ENCODE results near the gene IGF2BP1.

The IGF2BP1 gene

DNA sequence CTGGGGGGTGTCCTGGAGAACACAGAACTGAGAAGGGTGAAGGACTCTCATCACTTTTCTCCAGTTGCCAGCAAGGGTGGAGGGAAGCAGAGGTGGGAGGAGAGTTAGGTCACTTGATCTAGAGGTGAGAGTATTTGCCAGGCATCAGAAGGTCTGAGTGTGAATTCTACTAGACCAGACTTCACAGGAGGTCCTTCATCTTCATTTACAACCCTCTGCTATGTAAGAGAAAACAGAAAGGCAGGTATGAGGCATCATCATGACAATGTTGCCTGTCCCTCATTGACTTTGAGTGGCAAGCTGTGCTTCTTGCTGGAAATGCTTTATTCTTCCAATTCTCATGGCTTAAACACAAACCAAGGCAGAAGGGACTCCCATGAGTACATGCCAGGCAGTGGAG is 89.5 kb downstream of the IGF2BP1 start:
- Histone ChIP-seq H3K4me1 (ENCODE audit: low read depth, poor library complexity, severe bottlenecking) (no peaks in the 10 kb centered on the region), H3K27me3 (ENCODE audit: insufficient read depth, low read depth) (no peaks in the 10 kb centered on the region), H3K4me2 (no peak overlapping the region), H2AFZ (ENCODE audit: low read depth) (no peak overlapping the region), H4K20me1 (ENCODE audit: insufficient read depth) (no peaks in the 10 kb centered on the region), H3K79me2 (ENCODE audit: insufficient read depth, low read depth) (no peaks in the 10 kb centered on the region), H3K27ac (no peak overlapping the region), H3K36me3 (ENCODE audit: insufficient read depth) (no peaks in the 10 kb centered on the region), H3K9ac (no peak overlapping the region), H3K4me3 (IDR thresholded peaks at IDR 0.05; ENCODE audit: insufficient read depth, low read depth, low read length) (no peak overlapping the region)
- TF ChIP-seq, protein P1, sequence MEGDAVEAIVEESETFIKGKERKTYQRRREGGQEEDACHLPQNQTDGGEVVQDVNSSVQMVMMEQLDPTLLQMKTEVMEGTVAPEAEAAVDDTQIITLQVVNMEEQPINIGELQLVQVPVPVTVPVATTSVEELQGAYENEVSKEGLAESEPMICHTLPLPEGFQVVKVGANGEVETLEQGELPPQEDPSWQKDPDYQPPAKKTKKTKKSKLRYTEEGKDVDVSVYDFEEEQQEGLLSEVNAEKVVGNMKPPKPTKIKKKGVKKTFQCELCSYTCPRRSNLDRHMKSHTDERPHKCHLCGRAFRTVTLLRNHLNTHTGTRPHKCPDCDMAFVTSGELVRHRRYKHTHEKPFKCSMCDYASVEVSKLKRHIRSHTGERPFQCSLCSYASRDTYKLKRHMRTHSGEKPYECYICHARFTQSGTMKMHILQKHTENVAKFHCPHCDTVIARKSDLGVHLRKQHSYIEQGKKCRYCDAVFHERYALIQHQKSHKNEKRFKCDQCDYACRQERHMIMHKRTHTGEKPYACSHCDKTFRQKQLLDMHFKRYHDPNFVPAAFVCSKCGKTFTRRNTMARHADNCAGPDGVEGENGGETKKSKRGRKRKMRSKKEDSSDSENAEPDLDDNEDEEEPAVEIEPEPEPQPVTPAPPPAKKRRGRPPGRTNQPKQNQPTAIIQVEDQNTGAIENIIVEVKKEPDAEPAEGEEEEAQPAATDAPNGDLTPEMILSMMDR (conservative IDR thresholded peaks at IDR 0.05; ENCODE audit: low read depth, low read length) = no peak

DNA sequence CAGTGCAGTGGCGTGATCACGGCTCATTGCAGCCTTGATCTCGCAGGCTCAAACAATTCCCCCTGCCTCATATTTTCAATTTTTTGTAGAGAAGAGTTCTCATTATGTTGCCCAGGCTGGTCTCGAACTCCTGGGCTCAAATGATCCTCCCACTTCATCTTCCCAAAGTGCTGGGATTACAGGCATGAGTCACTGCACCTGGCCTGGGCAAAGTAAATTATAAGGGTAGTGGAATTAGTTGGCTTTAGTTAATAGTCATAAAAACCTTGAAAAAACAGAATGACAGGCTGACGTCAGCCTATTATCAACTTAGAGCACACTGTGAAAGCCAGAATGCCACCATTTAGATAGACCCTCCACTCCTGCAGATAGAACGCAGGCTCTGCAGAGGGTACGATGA is 91.9 kb downstream of the IGF2BP1 start:
- no peak overlapping the region for H3K27ac ChIP-seq
- no peak overlapping the region for H3K4me2 ChIP-seq
- H3K79me2 ChIP-seq (ENCODE audit: insufficient read depth, low read depth) = no peaks in the 10 kb centered on the region
- TF ChIP-seq, protein P1 (conservative IDR thresholded peaks at IDR 0.05; ENCODE audit: low read depth, low read length) = no peak
- no peak overlapping the region for H3K9ac ChIP-seq
- no peaks in the 10 kb centered on the region for H3K27me3 ChIP-seq (ENCODE audit: insufficient read depth, low read depth)
- H3K36me3 ChIP-seq (ENCODE audit: insufficient read depth) = no peaks in the 10 kb centered on the region
- H3K4me3 ChIP-seq (IDR thresholded peaks at IDR 0.05; ENCODE audit: insufficient read depth, low read depth, low read length) = no peak overlapping the region
- no peaks in the 10 kb centered on the region for H3K4me1 ChIP-seq (ENCODE audit: low read depth, poor library complexity, severe bottlenecking)
- no peak overlapping the region for H2AFZ ChIP-seq (ENCODE audit: low read depth)
- no peaks in the 10 kb centered on the region for H4K20me1 ChIP-seq (ENCODE audit: insufficient read depth)

DNA sequence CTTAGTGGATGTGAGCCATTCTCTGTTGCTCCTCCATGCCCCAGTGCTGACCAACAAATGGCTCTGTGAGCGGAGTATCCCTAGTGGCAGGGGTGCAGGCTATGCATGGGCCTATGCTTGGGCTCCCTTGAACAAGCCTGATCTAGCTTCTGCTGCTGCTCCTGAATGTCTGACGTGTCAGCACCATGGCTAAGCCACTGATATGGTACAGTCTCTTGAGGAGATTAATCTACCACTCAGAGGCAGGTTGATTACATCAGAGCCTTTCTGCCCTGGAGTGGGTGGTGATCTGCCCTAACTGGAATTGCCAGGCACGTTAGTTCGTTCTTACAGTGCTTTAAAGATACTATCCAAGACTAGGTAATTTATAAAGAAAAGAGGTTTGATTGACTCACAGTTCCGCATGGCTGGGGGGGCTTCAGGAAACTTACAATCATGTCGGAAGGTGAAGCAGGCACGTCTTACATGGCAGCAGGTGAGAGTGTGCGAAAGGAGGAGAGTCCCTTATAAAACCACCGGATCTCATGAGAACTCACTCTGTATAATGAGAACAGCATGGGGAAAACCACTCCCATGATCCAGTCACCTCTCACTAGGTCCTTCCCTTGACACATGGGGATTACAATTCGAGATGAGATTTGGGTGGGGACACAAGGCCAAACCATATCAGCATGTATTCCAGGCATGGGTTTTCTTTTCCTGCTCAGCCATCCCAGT is 93.9 kb downstream of the IGF2BP1 start:
- Histone ChIP-seq H3K4me1 (ENCODE audit: low read depth, poor library complexity, severe bottlenecking) (no peaks in the 10 kb centered on the region), H4K20me1 (ENCODE audit: insufficient read depth) (no peaks in the 10 kb centered on the region), H3K36me3 (ENCODE audit: insufficient read depth) (no peaks in the 10 kb centered on the region), H3K27ac (no peak overlapping the region), H3K9ac (no peak overlapping the region), H3K4me3 (IDR thresholded peaks at IDR 0.05; ENCODE audit: insufficient read depth, low read depth, low read length) (no peak overlapping the region), H3K27me3 (ENCODE audit: insufficient read depth, low read depth) (no peaks in the 10 kb centered on the region), H2AFZ (ENCODE audit: low read depth) (no peak overlapping the region), H3K4me2 (no peak overlapping the region), H3K79me2 (ENCODE audit: insufficient read depth, low read depth) (no peaks in the 10 kb centered on the region)
- TF ChIP-seq, protein P1 (conservative IDR thresholded peaks at IDR 0.05; ENCODE audit: low read depth, low read length) = no peak

DNA sequence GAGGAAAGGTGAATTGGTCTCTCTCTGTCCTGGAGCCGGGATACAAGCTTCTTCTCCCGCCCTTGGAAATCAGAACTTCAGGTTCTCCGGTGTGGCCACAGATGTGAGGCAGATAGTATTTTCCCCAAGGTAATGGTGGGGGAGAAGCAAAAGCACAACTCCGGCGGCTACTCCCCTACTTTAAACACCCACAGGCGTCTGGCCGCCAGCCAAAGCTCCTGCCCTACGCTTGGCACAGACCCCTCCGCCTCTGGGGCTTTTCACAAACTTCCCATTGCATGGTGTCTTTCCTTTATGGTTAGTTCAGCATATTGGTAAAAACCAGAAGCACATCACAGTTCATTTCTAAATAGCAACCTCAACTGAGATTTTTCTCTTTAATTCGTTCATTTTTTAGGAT is 95.9 kb downstream of the IGF2BP1 start:
- no peaks in the 10 kb centered on the region for H4K20me1 ChIP-seq (ENCODE audit: insufficient read depth)
- H3K9ac ChIP-seq = no peak overlapping the region
- no peak overlapping the region for H3K4me3 ChIP-seq (IDR thresholded peaks at IDR 0.05; ENCODE audit: insufficient read depth, low read depth, low read length)
- H3K36me3 ChIP-seq (ENCODE audit: insufficient read depth) = no peaks in the 10 kb centered on the region
- no peak overlapping the region for H3K27ac ChIP-seq
- no peak overlapping the region for H3K4me2 ChIP-seq
- no peaks in the 10 kb centered on the region for H3K79me2 ChIP-seq (ENCODE audit: insufficient read depth, low read depth)
- no peaks in the 10 kb centered on the region for H3K4me1 ChIP-seq (ENCODE audit: low read depth, poor library complexity, severe bottlenecking)
- H2AFZ ChIP-seq (ENCODE audit: low read depth) = no peak overlapping the region
- H3K27me3 ChIP-seq (ENCODE audit: insufficient read depth, low read depth) = no peaks in the 10 kb centered on the region
- TF ChIP-seq, protein P1 (conservative IDR thresholded peaks at IDR 0.05; ENCODE audit: low read depth, low read length) = no peak
